Stimulated activated CD4-positive, alpha-beta T cell treated with anti-CD3 and anti-CD28 coated beads, Interleukin-2, amount 100 ng/mL, for 48 hours (primary cell): ENCODE results near the gene PIGL.
"Not testable (repeated sequence)": the region's sequence is repeated elsewhere in the genome, so short reads cannot be mapped to it uniquely, and the experiment has no call there.

Source experiments
- DNase-seq, 2 donors: peaks; one replicate each; pipeline ENCODE4 v3.0.0-alpha.2; 2020

Gene PIGL

DNA sequence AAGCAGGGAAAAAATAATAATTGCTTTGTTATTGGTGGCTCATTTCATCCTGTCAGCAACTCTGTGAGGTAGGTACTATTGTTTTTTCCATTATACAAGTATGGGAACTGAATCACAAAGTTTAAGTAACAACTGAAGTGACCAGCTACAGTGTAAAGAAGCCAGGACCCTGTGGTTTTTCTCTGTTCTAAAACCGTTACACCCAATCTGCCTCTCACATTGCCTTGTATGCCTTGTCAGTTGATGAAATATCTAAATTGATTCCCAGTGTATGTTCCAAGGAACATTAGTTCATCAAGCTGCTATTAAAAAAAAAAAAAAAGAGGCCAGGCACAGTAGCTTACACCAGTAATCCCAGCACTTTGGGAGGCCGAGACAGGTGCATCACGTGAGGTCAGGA is 5.4 kb downstream of the PIGL start:
- DNase-seq, result no peak

DNA sequence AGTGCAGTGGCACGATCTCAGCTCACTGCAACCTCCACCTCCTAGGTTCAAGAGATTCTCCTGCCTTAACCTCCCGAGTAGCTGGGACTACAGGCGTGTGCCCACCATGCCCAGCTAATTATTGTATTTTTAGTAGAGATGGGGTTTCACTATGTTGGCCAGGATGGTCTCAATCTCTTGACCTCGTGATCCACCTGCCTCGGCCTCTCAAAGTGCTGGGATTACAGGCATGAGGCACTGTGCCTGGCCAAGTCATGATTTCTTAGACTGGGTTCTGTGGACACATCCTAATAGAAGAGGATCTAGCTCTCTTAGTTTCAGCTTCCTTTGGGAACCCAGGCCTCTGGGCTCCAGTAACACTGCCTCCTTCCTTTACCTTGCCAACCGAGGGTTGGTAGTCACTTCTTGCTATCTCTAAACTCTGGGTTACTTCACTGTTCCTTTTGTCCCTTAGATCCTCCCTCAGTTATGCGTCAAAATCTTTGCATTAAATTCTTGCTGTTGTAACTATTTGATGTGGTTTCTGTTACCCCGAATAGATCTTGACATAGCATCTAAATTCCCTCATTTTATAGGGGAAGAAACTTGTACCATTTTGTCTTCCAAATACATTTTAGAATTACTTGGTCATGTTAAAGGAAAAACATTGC is 13.0 kb downstream of the PIGL start:
- not testable (repeated sequence) for DNase-seq

DNA sequence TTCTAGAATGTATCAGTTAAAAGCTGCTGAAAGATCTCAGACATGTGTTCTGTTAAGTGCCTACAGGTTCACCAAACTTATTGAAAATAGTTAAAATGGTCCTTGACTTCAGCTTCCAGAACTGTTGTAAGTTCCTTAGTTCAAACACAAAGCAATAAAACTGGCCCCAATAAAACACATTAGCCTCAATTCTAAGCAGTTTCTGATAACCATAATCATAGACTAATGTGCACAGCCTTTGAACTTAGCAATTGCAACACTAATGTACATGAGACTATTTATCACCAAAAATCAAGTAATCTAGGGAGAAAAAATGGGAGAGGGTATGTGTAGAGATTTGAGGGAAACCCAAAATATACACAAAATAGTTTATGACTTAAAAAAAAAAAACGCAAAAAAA is 15.4 kb downstream of the PIGL start:
- DNase-seq, result no peak

GRCh38 chr17:16239931-16240330 is 22.9 kb downstream of the PIGL start:
- no peak for DNase-seq

DNA sequence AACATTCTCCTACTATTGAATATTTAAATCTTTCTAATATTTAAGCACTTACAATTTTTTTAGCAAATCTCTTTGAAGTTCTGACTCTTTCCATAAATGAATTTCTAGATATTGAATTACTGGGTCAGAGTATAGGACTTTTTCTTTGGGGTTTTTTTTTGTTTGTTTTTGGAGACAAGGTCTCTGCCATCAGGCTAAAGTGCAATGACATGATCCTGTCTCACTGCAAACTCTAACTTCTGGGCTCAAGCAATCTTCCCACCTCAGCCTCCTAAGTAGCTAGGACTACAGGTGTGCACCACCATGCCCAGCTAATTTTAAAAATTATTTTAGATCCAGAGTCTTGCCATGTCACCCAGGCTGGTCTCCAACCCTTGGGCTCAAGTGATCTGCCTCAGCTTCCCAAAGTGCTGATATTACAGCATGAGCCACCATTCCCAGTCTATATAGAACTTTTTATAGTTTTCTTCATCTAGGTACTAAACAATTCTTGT is 24.9 kb downstream of the PIGL start:
- DNase-seq, result no peak

DNA sequence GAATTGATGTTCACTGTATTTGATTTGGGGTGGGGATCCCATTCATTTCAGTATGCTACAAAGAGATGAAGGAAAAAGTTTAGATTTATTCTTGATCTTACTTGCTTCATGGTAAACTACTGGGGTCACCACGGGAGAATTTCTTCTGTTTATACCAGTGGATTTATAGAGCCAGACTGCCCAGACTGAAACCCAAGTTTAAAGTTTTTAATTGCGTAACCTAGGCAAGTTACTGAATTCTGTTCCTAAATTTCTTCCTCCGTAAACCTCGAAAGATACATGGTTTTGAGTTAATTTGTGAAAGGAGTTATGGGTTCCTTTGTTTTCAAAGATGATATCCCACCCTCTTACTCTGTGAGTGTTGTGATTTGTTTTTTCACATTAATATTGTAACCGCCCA is 26.4 kb downstream of the PIGL start:
- DNase-seq, result no peak

DNA sequence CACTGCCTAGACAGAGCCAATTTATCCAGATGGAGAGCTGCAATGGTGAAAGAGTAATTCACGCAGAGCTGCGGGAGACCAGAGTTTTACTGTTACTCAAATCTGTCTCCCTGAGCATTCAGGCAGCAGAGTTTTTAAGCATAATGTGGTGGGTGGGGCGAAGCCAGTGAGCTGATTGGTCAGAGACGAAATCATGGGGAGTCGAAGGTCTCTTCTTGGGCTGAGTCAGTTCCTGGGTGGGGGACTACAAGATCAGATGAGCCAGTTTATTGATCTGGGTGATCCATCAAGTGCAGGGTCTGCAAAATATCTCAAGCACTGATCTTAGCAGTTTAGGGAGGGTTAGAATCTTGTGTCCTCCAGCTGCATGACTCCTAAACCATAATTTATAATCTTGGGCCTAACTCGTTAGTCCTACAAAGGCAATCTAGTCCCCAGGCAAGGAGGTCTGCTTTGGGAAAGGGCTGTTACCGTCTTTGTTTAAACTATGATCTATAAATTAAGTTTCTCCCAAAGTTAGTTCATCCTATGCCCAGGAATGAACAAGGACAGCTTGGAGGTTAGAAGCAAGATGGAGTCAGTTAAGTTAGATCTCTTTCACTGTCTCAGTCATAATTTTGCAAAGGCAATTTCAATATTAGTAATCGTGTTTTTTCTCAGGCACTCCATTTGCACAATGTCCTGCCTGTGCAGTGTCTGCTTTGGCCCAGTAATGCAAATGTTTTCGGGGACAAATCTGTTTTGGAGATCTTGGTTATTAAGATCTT is 27.0 kb downstream of the PIGL start:
- DNase-seq, result no peak

GRCh38 chr17:16247586-16247984 is 30.6 kb downstream of the PIGL start:
- DNase-seq, result no peak

DNA sequence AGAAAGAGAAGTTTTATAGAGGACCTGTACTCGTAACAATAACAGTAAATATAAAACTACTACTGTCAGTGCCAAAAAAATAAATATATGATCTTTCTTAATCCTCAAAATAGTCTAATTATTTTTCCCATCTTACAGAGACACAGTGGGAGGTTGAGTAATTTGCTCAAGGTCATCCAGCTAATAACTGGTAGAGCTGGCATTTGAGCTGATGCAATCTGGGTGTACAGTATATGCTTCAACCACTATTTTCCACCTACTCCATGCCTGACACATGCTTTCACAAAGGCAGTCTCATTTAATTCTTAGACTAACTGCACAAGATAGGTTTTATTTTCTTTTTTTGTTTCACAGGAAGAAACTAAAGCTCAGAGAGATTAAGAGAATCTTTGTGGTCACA is 33.6 kb downstream of the PIGL start:
- DNase-seq, result no peak

DNA sequence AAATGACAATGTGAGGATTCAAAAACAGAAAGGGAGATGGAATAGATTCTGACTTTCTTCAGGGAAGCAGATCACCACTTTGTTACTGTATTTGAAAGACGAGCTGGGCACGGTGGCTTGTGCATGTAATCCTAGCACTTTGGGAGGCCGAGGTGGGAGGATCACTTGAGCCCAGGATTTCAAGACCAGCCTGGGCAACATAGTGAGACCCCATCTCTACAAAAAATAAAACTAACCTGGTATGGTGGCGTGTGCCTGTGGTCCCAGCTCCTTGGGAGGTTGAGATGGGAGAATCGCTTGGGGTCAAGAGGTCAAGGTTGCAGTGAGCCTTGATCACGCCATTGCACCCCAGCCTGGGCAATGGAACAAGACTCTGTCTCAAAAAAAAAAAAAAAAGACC is 34.0 kb downstream of the PIGL start:
- no peak for DNase-seq

DNA sequence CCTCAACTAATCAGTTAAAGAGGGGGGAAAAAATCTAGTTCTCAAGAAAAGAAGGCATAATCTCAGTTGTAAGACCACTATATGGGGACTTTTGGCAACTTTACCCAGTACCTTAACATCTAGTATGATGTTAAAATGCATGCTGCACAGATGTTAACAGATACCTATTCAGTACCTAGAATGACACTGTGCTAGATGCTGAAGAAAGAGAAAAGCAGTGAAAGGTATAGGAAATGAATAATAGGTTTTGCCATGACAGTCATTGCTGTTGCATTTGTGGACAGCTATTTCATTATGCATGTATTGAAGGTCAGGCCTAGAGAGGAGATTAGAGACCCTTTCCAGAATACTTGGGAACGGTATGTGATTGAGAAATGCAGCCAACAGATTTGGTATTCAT is 34.5 kb downstream of the PIGL start:
- no peak for DNase-seq

GRCh38 chr17:16254773-16255400 is 37.9 kb downstream of the PIGL start:
- no peak for DNase-seq

DNA sequence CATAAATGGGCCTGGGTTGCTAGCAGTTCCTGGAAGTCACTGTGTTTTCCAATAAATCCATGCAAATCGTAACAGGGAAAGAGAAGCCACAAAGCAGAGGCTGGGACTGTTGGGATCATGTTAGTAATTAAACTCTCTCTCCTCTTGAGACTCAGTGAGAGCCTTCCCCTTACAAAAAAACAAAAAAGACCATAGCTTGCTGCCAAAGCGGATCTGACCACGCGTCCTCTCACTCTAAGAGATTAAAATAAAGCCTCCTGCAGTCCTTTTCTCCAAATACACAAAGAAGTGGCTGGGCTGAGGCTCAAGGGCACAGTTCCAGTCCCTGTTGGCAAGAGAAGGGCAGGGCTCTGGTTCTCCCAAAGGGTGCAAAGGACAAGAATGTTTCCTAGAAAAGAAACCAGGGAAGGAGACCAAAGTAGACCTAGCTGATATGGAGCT is 38.5 kb downstream of the PIGL start:
- DNase-seq, result no peak

DNA sequence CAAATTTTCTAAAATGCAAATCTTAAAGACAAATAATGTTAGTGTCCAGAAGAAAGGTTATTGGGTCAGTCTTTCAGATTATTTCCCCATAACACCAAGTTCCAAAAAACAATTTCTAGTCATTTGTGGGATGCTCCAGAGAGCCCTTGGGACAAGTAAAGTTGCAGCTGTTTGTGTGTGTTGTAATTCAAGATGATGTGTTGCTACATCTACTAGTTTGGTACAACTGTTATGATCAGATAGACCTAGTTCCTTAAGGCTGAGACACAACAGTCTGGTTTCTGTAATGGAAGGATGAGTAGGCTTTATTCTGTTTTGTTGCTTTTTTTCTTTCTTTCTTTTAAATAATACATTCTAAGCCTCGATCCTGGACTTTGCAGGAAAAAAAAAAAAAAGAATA is 41.9 kb downstream of the PIGL start:
- no peak for DNase-seq

DNA sequence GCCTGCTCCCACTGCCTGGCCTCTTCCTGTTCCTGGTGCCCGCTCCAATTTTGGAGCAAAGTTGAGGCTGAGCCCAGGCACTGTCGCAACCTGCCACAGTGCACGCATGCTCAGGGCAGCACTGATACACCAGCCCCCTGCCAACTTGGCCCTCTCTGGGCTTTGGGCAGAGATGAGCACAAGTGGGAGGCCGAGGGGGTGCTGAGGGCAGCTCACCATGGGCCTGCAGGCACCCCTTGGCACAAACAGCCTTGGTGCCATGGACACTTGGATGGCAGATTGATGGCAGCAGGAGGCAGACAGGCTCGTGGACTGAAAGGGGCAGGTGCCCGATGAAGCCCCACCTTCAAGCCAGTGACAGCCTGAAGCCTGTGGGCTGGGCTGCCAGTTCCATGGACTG is 42.9 kb downstream of the PIGL start:
- DNase-seq, result no peak

DNA sequence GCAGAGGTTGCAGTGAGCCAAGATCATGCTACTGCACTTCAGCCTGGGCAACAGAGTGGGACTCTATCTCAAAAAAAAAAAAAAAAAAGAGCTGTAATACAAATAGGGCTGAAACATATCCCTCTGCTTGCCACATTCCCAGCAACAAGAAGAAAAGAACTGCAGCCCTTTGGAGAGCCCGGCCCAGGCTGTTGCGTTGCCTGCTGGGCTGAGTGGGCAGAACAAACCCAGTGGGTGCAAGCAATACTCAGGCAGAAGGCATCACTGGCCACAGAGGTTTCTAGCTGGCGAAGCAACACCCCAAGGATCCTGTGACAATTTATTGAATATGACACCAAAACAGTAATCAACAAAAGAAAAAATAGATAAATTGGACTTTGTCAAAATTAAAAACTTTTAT is 44.0 kb downstream of the PIGL start:
- no peak for DNase-seq

DNA sequence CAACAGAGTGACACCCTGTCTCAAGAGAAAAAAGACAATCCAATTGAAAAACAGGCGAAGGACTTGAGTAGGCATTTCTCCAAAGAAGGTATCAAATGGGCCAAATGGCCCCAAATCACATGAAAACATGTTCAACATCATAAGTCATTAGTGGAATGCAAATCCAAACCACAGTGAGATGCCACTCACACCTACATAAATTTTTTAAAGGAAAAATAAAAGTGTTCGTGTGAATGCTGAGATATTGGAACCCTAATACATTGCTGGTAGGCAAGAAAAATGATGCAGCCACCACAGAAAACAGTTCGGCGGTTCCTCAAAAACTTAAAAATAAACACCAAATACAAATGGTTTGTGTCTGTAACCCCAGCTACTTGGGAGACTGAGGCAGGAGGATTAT is 45.2 kb downstream of the PIGL start:
- no peak for DNase-seq

- no peak for DNase-seq
Observed at GRCh38 chr17:16267174-16267573, 50.2 kb downstream of the PIGL start.

GRCh38 chr17:16269658-16270057 is 52.6 kb downstream of the PIGL start:
- DNase-seq, result no peak

- no peak for DNase-seq
Observed at GRCh38 chr17:16272111-16272840, 55.3 kb downstream of the PIGL start.

- DNase-seq, result no peak
Observed at GRCh38 chr17:16273499-16273898, 56.5 kb downstream of the PIGL start.

DNA sequence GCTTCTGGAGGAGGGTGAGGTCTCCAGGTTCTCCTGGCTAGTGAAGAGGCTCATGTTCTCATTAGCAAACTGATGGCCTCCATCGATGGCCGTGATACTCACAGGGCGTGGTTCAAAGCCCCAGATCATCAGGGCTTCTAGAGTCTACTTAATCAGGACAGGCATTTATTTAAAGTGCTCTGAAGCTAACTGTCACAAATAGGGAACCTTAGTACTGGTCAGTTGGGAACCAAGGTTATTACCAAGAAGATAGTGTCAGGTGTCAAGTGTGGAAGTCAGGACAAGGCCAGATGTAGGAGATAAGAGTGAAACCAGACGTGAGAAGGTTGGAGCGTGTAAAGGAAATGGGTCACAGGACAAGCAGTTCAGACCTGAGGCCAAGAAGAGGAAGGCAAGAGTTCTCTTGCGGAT is 56.9 kb downstream of the PIGL start:
- DNase-seq, result no peak

DNA sequence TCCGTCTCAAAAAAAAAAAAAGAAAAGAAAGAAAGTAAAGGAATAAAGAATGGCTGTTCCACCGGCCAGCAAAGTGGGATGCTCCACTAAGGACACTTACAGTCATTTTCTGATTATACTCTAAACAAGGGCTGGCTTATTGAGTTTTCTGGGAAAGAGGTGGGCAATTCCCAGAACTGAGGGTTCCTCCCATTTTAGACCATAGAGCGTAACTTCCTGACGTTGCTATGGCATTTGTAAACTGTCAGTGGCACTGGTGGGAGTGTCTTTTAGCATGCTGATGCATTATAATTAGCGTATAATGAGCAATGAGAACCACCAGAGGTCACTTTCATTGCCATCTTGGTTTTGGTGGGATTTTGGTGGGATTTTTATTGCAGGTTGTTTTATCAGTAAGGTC is 58.0 kb downstream of the PIGL start:
- DNase-seq, result no peak
